GDM1 (cell line): ENCODE measurements around the gene APBB2.

ENCODE experiments used
- DNase-seq: peaks from one replicate; lab custom pipeline; 2025; lab: John Stamatoyannopoulos, UW

The APBB2 gene

DNA sequence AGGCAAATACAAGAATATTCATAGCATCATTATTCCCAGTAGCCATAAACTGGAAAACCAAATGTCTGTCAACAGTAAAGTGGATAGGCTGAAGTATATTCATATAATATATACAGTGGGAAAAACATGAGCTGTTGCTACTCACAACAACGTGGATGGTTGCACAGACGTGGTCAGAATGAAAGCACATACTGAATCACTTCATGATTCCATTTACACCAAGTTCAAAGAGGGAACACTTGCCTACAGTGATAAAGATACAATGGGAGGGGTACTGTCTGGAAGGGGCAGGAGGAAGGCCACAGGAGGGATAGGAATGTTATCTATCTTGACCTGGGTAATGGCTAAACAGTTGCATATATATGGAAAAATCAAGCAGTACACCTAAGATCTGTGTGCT is 25.3 kb downstream of the APBB2 start:
- no peak for DNase-seq

GRCh38 chr4:41185614-41186592 is 28.4 kb downstream of the APBB2 start:
- no peak for DNase-seq

DNA sequence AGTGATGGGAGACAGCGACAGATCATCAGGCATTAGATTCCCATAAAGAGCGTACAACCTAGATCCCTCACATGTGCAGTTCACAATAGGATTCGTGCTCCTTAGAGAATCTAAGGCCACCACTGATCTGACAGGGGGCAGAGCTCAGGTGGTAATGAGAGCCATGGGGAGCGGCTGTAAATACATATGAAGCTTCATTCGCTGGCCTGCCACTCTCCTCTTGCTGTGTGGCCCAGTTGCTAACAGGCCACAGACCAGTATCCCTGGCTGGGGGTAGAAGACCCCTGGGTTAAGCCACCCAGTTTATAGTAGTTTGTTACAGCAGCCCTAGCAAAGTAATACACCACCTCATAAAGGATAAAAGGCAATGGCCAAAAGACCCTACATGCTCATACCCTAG is 30.3 kb downstream of the APBB2 start:
- no peak for DNase-seq

GRCh38 chr4:41183021-41183553 is 31.3 kb downstream of the APBB2 start:
- DNase-seq = no peak

DNA sequence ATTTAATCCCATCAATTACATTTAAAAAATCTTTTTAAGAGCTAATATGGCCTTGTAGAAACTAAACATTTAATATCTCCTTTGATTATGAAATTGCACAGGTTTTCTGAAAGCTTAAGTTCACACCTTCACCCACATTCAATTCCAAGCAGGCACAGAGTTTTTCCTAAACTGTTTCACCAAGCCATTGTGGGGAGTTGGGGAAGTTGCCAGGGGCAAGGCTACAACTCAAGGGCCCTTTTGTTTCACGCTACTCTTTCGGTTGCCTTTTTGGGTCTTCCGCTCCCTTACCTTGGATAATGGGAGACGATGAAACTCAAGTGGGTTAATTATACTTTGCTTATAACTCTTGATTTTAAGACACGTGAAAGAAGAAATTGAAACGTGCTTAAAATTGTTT is 33.3 kb downstream of the APBB2 start:
- DNase-seq = no peak

DNA sequence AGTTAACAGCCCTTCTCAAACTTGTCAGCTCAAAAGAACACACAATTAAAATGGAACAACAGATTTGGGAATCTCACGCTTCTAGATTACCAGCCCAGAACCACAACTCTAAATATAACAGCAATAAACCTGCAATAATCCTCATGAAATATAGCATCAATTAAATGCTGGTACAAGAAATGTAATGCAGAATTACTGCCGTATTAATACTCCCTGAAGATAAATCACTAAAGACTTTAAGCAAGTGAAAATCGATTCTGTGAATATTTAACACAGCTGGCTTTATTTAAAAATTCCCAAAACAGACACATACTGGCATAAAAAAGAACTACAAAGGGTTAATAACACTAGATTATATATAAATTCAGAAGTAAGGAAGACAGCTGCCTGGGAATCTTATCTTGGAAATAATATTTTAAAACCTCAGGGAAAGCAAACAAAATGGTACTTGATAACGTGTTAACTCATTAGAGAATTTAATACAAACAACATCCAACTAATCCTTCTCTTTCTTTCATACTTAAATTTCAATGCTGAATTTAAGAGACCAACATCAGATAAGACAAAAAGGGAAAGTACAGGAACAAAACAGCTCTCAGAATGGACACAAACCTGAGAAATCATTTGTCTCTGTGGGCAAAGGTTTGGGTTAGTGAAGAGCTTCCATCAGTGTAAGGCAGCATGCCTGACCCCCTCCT is 34.7 kb downstream of the APBB2 start:
- no peak for DNase-seq

DNA sequence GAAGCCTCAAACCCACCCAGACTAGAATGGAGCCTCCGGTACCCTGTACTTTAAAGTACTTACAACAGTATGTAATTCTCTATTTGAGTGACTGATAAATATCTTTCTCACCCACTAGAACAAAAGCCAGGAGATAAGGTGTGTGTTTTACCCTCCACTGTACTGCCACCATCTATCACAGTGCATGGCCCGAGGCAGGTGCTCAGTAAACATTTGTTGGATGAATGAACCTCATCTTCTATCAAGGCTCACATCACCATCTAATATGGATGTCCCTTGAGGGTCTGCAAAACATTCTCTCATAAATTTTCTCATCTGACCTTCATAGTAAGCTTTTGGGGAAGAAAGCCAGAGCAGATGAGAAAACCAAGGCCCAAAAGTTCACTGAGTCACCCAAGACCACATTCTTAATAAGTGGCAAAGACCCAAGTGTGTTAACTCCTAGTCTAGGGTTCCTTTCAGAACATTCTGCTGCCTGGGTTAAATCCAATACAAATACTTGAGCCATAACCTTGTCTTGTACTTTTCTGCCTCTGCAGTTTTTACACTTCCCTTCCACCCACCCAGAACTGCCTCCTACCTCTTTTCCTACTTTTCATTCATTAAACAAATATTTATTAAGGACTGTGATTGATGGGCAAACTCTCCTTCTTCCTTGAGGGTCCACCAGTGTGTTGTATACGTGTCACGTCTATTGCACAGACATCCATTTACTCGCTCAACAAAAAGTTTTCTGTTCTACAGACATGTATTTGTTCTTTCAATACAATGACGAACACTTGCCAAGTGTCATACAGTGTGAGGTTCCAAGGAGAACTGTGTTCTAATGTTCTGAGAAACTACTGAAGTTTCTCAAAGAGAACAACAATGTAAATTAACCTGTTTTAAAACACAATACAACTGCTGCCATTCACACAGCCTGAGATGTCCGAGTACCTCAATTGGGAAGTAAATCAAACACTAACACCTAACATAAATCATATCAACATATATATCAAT is 35.7 kb downstream of the APBB2 start:
- no peak for DNase-seq

GRCh38 chr4:41177016-41177415 is 37.3 kb downstream of the APBB2 start:
- DNase-seq = no peak

DNA sequence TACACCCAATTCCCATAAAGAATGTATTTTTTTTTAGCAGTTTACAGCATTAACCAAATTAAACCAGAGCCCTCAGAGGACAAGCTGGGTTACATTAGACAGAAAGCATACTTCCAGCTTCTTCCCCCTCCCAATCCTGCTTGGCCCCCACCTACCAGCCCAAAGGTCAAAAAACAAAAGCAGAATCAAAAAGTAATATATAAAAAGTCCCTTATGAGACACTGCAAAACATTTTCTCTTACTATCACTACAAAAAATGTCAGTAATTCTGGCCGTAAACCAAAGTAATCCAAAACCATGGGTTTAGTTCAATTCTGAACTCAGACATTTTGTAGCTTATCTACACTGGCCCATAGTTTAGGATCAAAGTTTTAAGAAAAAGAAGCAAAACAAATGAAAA is 38.0 kb downstream of the APBB2 start:
- DNase-seq = no peak

DNA sequence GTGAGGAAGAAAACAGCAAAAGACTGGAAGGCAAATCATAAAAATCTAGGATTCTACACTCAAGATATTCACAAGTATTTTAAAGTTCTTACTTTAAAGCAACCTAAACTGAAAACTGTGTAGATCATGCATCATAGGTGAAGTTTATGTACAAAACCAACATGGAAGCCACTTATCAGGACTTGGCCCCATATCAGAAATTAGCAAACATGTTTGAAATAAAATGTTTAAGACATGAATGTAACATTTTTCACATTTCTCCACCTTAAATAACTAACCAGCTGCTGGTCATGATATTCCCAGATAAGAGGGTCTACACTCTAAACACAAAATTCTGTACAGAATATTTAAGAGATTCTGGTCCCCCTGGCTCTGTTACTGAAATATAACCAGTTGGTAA is 38.5 kb downstream of the APBB2 start:
- no peak for DNase-seq

GRCh38 chr4:41174444-41174843 is 39.9 kb downstream of the APBB2 start:
- no peak for DNase-seq

GRCh38 chr4:41172786-41173185 is 41.6 kb downstream of the APBB2 start:
- no peak for DNase-seq

DNA sequence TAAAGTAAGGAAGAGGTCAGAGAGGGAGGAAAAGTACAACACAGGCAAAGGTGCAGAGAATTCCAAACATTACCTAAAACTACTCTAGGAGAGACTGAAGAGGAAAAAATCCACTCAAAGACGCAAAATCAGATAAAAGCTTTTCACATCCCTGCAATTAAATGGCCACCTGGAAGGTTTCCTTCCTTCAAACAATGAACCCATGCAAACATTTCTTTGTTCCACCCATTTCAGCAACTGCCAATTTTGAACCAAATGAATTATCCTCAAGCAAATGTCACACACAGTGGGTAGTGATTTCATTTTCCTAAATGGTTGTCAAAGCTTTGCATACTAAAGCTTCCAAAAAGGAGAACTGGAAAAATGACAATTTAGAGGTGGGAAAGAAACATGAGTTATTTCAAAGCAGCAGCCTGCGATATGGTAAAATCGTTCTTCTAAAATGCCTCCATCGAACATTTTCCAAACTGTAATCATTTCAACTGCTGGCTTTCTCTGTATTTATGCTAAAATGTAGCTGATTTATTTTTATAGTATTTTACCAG is 45.0 kb downstream of the APBB2 start:
- no peak for DNase-seq

- DNase-seq = no peak
These were observed 47.2 kb downstream of the APBB2 start for GRCh38 chr4:41167191-41167590.

GRCh38 chr4:41164405-41164804 is 49.9 kb downstream of the APBB2 start:
- DNase-seq = no peak

- DNase-seq = no peak
These were observed 53.0 kb downstream of the APBB2 start for GRCh38 chr4:41161355-41161754.

GRCh38 chr4:41160856-41161255 is 53.5 kb downstream of the APBB2 start:
- no peak for DNase-seq

- DNase-seq = no peak
These were observed 54.1 kb downstream of the APBB2 start for GRCh38 chr4:41160012-41160789.

DNA sequence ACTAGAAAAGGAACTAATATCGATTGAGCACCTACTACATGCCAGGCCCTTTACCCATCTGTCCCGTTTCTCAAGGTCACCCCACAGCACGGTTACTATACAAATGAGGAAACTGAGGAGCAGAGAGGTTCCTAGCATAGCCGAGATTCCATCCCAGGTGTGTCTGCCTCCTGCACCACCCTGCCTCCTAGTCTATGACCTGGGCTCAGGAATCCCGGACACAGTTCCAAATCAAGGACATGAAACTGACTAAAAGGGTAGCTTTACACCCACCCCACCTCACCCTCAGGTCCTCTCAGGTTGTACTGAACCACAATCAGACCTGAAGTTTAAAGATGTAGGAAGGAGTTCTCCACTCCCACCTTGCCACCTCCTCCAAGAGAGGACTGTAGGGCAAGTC is 55.6 kb downstream of the APBB2 start:
- no peak for DNase-seq

GRCh38 chr4:41158274-41158673 is 56.1 kb downstream of the APBB2 start:
- DNase-seq = no peak

DNA sequence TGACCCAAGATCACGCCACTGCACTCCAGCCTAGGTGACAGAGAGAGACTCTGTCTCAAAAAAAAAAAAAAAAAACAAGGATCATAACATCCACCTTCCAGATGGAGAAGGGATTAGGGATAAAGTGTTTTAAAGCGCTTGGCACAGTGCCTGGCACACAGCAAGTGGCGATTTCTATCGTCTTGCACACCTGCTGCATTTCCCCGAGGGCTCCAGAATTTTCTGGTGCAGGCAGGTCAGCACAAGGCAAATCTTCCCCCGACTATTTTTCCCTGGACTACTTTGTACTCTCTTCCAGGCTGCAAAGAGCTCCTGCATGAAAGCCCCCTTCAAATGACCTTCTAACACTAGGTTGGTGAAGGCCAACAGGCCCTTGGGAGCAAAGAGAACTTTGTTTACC is 57.3 kb downstream of the APBB2 start:
- DNase-seq = no peak
